ENCODE measurements around the gene KCTD14. TPM values are rescaled to one million over a fixed set of nuclear protein-coding genes. Genes with fewer than 3 reads are reported as not detected.
"Not testable (repeated sequence)": the region's sequence is repeated elsewhere in the genome, so short reads cannot be mapped to it uniquely, and the experiment has no call there.

Gene KCTD14
- total RNA-seq, 1 donor from 2014 or later, result 0.32 TPM

GRCh38 chr11:77990981-77991380 lies 32.1 kb downstream of the KCTD14 start:
- no peak overlapping the region for H3K4me3 Mint-ChIP-seq (ENCODE audit: unreplicated experiment)
- no peak overlapping the region for H3K27ac Mint-ChIP-seq (ENCODE audit: unreplicated experiment)
- no peaks in the 10 kb centered on the region for H3K27me3 Mint-ChIP-seq (ENCODE audit: unreplicated experiment)
- no peaks in the 10 kb centered on the region for H3K9me3 Mint-ChIP-seq (ENCODE audit: unreplicated experiment)
- peaks cover 9% of the 10 kb centered on the region for H3K4me1 Mint-ChIP-seq (ENCODE audit: low read depth, unreplicated experiment)
- no peaks in the 10 kb centered on the region for H3K36me3 Mint-ChIP-seq (ENCODE audit: unreplicated experiment)
- no peak for DNase-seq
- TF ChIP-seq, protein P1, sequence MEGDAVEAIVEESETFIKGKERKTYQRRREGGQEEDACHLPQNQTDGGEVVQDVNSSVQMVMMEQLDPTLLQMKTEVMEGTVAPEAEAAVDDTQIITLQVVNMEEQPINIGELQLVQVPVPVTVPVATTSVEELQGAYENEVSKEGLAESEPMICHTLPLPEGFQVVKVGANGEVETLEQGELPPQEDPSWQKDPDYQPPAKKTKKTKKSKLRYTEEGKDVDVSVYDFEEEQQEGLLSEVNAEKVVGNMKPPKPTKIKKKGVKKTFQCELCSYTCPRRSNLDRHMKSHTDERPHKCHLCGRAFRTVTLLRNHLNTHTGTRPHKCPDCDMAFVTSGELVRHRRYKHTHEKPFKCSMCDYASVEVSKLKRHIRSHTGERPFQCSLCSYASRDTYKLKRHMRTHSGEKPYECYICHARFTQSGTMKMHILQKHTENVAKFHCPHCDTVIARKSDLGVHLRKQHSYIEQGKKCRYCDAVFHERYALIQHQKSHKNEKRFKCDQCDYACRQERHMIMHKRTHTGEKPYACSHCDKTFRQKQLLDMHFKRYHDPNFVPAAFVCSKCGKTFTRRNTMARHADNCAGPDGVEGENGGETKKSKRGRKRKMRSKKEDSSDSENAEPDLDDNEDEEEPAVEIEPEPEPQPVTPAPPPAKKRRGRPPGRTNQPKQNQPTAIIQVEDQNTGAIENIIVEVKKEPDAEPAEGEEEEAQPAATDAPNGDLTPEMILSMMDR (IDR thresholded peaks at IDR 0.05; ENCODE audit: partially characterized antibody, unreplicated experiment), result no peak

DNA sequence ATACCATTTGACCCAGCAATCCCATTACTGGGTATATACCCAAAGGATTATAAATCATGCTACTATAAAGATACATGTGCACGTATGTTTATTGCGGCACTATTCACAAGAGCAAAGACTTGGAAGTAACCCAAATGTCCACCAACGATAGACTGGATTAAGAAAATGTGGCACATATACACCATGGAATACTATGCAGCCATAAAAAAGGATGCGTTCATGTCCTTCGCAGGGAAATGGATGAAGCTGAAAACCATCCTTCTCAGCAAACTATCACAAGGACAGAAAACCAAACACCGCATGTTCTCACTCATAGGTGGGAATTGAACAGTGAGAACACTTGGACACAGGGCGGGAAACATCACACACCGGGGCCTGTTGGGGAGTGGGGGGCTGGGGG lies 36.6 kb downstream of the KCTD14 start:
- H3K4me1 Mint-ChIP-seq (ENCODE audit: low read depth, unreplicated experiment); H3K4me3 Mint-ChIP-seq (ENCODE audit: unreplicated experiment); H3K27me3 Mint-ChIP-seq (ENCODE audit: unreplicated experiment); H3K36me3 Mint-ChIP-seq (ENCODE audit: unreplicated experiment); H3K27ac Mint-ChIP-seq (ENCODE audit: unreplicated experiment); DNase-seq; H3K9me3 Mint-ChIP-seq (ENCODE audit: unreplicated experiment): not testable (repeated sequence)

- Mint-ChIP-seq H3K27me3 (ENCODE audit: unreplicated experiment) (no peaks in the 10 kb centered on the region), H3K9me3 (ENCODE audit: unreplicated experiment) (no peaks in the 10 kb centered on the region)
- DNase-seq, result no peak
These were observed 41.6 kb downstream of the KCTD14 start for GRCh38 chr11:77981346-77981947.

DNA sequence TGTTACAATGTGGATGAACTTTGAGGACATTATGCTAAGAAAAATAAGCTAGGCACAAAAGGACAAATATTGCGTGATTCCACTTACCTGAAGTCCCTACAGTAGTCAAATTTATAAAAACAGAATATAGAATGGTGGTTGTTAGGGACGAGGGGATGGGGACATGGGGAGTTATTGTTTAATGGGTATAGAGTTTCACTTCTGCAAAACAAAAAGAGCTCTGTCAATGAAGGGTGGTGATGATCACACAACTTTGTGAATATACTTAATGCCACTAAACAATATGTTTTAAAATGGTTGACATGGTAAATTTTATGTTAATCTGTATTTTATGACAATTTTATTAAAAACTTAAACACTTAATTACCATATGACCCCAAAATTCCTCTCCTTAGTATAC lies 54.7 kb downstream of the KCTD14 start:
- Mint-ChIP-seq H3K4me1 (ENCODE audit: low read depth, unreplicated experiment) (no peaks in the 10 kb centered on the region), H3K27ac (ENCODE audit: unreplicated experiment) (no peak overlapping the region), H3K9me3 (ENCODE audit: unreplicated experiment) (no peaks in the 10 kb centered on the region), H3K36me3 (ENCODE audit: unreplicated experiment) (no peaks in the 10 kb centered on the region), H3K27me3 (ENCODE audit: unreplicated experiment) (no peaks in the 10 kb centered on the region), H3K4me3 (ENCODE audit: unreplicated experiment) (no peak overlapping the region)
- TF ChIP-seq, protein P1 (IDR thresholded peaks at IDR 0.05; ENCODE audit: partially characterized antibody, unreplicated experiment), result no peak
- DNase-seq, result no peak

More at GRCh38 chr11:77981346-77981947, 41.6 kb downstream of the KCTD14 start:
- no peak overlapping the region for H3K27ac Mint-ChIP-seq (ENCODE audit: unreplicated experiment)
- no peaks in the 10 kb centered on the region for H3K4me1 Mint-ChIP-seq (ENCODE audit: low read depth, unreplicated experiment)
- H3K36me3 Mint-ChIP-seq (ENCODE audit: unreplicated experiment), result no peaks in the 10 kb centered on the region
- TF ChIP-seq, protein P1 (IDR thresholded peaks at IDR 0.05; ENCODE audit: partially characterized antibody, unreplicated experiment), result no peak
- H3K4me3 Mint-ChIP-seq (ENCODE audit: unreplicated experiment), result no peak overlapping the region

GRCh38 chr11:77967753-77968152 lies 55.3 kb downstream of the KCTD14 start:
- no peak overlapping the region for H3K27ac Mint-ChIP-seq (ENCODE audit: unreplicated experiment)
- H3K36me3 Mint-ChIP-seq (ENCODE audit: unreplicated experiment), result no peaks in the 10 kb centered on the region
- no peak for DNase-seq
- TF ChIP-seq, protein P1 (IDR thresholded peaks at IDR 0.05; ENCODE audit: partially characterized antibody, unreplicated experiment), result no peak
- no peaks in the 10 kb centered on the region for H3K27me3 Mint-ChIP-seq (ENCODE audit: unreplicated experiment)
- H3K9me3 Mint-ChIP-seq (ENCODE audit: unreplicated experiment), result no peaks in the 10 kb centered on the region
- H3K4me1 Mint-ChIP-seq (ENCODE audit: low read depth, unreplicated experiment), result no peaks in the 10 kb centered on the region
- no peak overlapping the region for H3K4me3 Mint-ChIP-seq (ENCODE audit: unreplicated experiment)
